ENCODE measurements around the gene HES7. TPM values are rescaled to one million over a fixed set of nuclear protein-coding genes. Genes with fewer than 3 reads are reported as not detected.
A peak's percentile ranks its signal among the peaks of the same experiment; 100 is the strongest.

HES7 gene
- polyA plus RNA-seq, 1 donor from 2014 or later = 15.3 TPM

- H3K9me2 ChIP-seq (ENCODE audit: insufficient read depth, low read length) = no peaks in the 10 kb centered on the region
- H3K9me3 ChIP-seq (ENCODE audit: low read length) = no peaks in the 10 kb centered on the region
- peak overlapping the region; percentile 80 for H3K4me3 ChIP-seq (ENCODE audit: low read length)
- no peaks in the 10 kb centered on the region for H4K20me1 ChIP-seq (ENCODE audit: insufficient read depth)
- TF ChIP-seq RAD21 (conservative IDR thresholded peaks at IDR 0.05) (no peak), SMC3 (conservative IDR thresholded peaks at IDR 0.05; ENCODE audit: poor library complexity) (no peak), CTCF (IDR thresholded peaks at IDR 0.05; ENCODE audit: poor library complexity, severe bottlenecking) (no peak), TAF1 (IDR thresholded peaks at IDR 0.05; ENCODE audit: low read depth) (no peak), EZH2 (IDR thresholded peaks at IDR 0.05; ENCODE audit: borderline replicate concordance, insufficient read depth, low read length, poor library complexity, severe bottlenecking) (no peak), MXI1 (conservative IDR thresholded peaks at IDR 0.05; ENCODE audit: poor library complexity, severe bottlenecking) (no peak), EP300 (conservative IDR thresholded peaks at IDR 0.05; ENCODE audit: poor library complexity, severe bottlenecking) (no peak), POLR2AphosphoS5 (IDR thresholded peaks at IDR 0.05) (no peak), REST (IDR thresholded peaks at IDR 0.05; ENCODE audit: borderline replicate concordance) (no peak)
- H3K27me3 ChIP-seq (ENCODE audit: insufficient read depth, low read depth, low read length) = no peaks in the 10 kb centered on the region
- H3K79me2 ChIP-seq (replicated peaks; ENCODE audit: insufficient read depth, low read length) = no peaks in the 10 kb centered on the region
- H3K27ac ChIP-seq (ENCODE audit: low read length) = peak overlapping the region; percentile 97
- H3K4me2 ChIP-seq (ENCODE audit: low read length) = peak overlapping the region; percentile 70
- H3K9ac ChIP-seq (ENCODE audit: low read length) = peak overlapping the region; percentile 84
- H3F3A ChIP-seq (ENCODE audit: insufficient read depth, low read length, poor library complexity, severe bottlenecking) = peaks cover 21% of the 10 kb centered on the region
- no peak overlapping the region for H2AFZ ChIP-seq (ENCODE audit: low read depth, low read length)
- H3K36me3 ChIP-seq (ENCODE audit: insufficient read depth, low read length) = no peaks in the 10 kb centered on the region
Observed at GRCh38 chr17:8138374-8138671, 14.4 kb upstream of the HES7 start.

- TF ChIP-seq REST (IDR thresholded peaks at IDR 0.05; ENCODE audit: borderline replicate concordance) (peak; percentile 17), TAF1 (IDR thresholded peaks at IDR 0.05; ENCODE audit: low read depth) (no peak), RAD21 (conservative IDR thresholded peaks at IDR 0.05) (no peak), EP300 (conservative IDR thresholded peaks at IDR 0.05; ENCODE audit: poor library complexity, severe bottlenecking) (no peak)
- Histone ChIP-seq H3K36me3 (ENCODE audit: insufficient read depth, low read length) (no peaks in the 10 kb centered on the region), H3K27me3 (ENCODE audit: insufficient read depth, low read depth, low read length) (no peaks in the 10 kb centered on the region), H2AFZ (ENCODE audit: low read depth, low read length) (no peak overlapping the region), H3K4me2 (ENCODE audit: low read length) (peak overlapping the region; percentile 70), H3K27ac (ENCODE audit: low read length) (peak overlapping the region; percentile 97), H3K79me2 (replicated peaks; ENCODE audit: insufficient read depth, low read length) (no peaks in the 10 kb centered on the region), H3K9me3 (ENCODE audit: low read length) (no peaks in the 10 kb centered on the region), H3K9me2 (ENCODE audit: insufficient read depth, low read length) (no peaks in the 10 kb centered on the region), H3K9ac (ENCODE audit: low read length) (peak overlapping the region; percentile 84), H4K20me1 (ENCODE audit: insufficient read depth) (no peaks in the 10 kb centered on the region), H3F3A (ENCODE audit: insufficient read depth, low read length, poor library complexity, severe bottlenecking) (peaks cover 21% of the 10 kb centered on the region), H3K4me3 (ENCODE audit: low read length) (peak overlapping the region; percentile 80)
Observed at GRCh38 chr17:8137645-8138373, 13.9 kb upstream of the HES7 start.

Measured in neural cell (in vitro differentiated cells).